ENCODE data around the gene NCAM2.
"Not testable (repeated sequence)": the region's sequence is repeated elsewhere in the genome, so short reads cannot be mapped to it uniquely, and the experiment has no call there.

NCAM2 gene

GRCh38 chr21:21103692-21104091 lies 105.5 kb downstream of the NCAM2 start:
- no peak for DNase-seq (ENCODE audit: low spot score)

GRCh38 chr21:21109736-21110135 lies 111.5 kb downstream of the NCAM2 start:
- DNase-seq (ENCODE audit: low spot score) = no peak

GRCh38 chr21:21111309-21111920 lies 113.2 kb downstream of the NCAM2 start:
- no peak for DNase-seq (ENCODE audit: low spot score)

GRCh38 chr21:21114461-21114860 lies 116.3 kb downstream of the NCAM2 start:
- DNase-seq (ENCODE audit: low spot score) = no peak

GRCh38 chr21:21119091-21119490 lies 120.9 kb downstream of the NCAM2 start:
- DNase-seq (ENCODE audit: low spot score) = no peak

GRCh38 chr21:21122680-21123079 lies 124.5 kb downstream of the NCAM2 start:
- DNase-seq (ENCODE audit: low spot score) = no peak

DNA sequence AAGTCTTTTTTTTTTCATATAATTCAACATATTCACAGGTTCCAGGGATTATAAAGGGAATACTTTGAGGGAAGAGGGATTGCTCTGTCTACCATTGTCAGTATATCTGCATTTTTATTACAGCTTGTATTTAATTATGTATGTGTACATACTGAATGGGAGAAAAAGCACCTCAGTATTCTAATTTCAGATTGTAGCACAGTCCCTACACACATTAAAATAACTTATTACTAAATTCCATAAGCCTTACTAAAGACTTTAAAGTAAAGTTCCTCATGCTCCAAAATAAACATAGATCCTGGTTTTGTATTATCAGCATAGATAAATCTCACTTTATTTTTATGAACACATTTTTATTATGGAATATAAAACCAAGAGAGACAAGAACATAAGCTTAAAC lies 134.2 kb downstream of the NCAM2 start:
- no peak for DNase-seq (ENCODE audit: low spot score)

GRCh38 chr21:21137986-21138385 lies 139.8 kb downstream of the NCAM2 start:
- DNase-seq (ENCODE audit: low spot score) = no peak

- DNase-seq (ENCODE audit: low spot score) = no peak
Observed at GRCh38 chr21:21146587-21147373, 148.6 kb downstream of the NCAM2 start.

- no peak for DNase-seq (ENCODE audit: low spot score)
Observed at GRCh38 chr21:21147374-21147745, 149.2 kb downstream of the NCAM2 start.

GRCh38 chr21:21148009-21148408 lies 149.8 kb downstream of the NCAM2 start:
- DNase-seq (ENCODE audit: low spot score) = no peak

GRCh38 chr21:21148514-21148913 lies 150.3 kb downstream of the NCAM2 start:
- no peak for DNase-seq (ENCODE audit: low spot score)

GRCh38 chr21:21149445-21149844 lies 151.2 kb downstream of the NCAM2 start:
- DNase-seq (ENCODE audit: low spot score) = not testable (repeated sequence)

- DNase-seq (ENCODE audit: low spot score) = no peak
Observed at GRCh38 chr21:21151231-21151630, 153.0 kb downstream of the NCAM2 start.

DNA sequence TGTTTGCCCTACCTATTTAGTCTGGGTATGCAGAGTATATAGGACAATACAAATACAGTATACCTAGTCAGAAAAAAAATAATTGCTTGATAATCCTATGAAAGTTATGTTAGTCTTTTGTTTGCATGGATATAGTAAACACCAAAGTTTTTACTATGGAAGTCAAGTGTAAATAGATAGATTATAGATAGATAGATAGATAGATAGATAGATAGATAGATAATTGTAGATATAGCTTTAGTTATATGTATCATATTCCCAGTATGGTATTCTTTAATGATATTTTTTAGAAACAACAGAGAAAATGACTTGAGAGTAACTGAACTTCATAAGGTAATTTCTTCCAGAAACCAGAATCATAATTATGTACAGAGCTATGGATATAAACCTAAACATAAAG lies 158.2 kb downstream of the NCAM2 start:
- no peak for DNase-seq (ENCODE audit: low spot score)

DNA sequence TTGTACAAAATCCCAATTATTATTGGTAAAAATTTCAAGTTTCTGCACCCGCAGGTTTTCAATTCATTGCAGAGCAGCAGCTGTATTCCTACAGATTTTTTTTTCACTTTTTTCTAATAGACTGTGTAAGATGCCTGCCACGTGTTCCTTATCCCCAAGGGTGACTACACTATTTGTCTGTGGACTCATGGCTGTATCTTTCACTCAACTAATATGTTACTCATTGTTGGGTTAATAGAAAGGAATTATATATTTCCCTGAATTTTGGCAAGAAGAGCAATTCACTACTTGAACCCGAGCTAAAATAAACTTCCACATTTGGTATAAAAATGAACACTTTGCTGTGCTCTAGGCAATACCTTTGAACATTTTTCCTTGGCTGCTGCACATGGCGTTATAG lies 158.7 kb downstream of the NCAM2 start:
- no peak for DNase-seq (ENCODE audit: low spot score)

DNA sequence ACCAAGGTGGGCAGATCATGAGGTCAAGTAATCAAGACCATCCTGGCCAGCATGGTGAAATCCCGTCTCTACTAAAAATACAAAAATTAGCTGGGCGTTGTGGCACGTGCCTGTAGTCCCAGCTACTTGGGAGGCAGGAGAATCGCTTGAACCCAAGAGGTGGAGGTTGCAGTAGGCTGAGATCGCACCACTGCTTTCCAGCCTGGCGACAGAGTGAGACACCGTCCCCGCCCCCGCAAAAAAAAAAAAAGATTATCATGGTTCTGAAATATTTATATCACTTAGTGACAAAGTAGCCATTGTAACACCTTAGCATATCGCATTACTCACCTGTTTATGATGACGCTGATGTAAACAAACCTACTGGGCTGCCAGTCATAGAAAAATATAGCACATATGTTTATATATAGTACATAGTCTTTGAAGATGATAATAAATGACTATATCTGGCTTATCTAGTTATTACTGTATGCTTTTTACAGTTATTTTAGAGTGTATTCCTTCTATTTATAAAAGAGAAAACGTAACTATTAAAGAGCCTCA lies 160.2 kb downstream of the NCAM2 start:
- DNase-seq (ENCODE audit: low spot score) = no peak

- DNase-seq (ENCODE audit: low spot score) = no peak
Observed at GRCh38 chr21:21159253-21159899, 161.2 kb downstream of the NCAM2 start.

DNA sequence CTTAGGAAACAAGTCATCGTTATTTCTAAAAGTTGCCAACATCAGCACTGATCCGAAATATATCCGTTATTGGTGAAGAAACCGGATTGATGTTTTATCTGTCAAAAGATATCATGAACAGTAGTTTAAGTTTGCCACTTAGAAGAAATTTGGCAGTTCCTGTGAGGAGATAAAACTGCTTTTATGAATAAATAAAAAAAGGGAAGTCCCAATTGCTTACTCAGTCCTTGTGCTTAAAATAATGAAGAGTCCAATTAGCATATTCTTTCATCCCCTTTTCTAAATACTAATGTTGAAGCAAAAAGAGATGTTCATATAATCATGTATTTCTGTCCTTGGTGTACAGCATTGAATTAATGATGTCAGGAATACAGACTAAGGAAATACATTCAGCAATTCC lies 164.6 kb downstream of the NCAM2 start:
- DNase-seq (ENCODE audit: low spot score) = no peak

- peak; percentile 58 for DNase-seq (ENCODE audit: low spot score)
Observed at GRCh38 chr21:21163904-21164303, 165.7 kb downstream of the NCAM2 start.

DNA sequence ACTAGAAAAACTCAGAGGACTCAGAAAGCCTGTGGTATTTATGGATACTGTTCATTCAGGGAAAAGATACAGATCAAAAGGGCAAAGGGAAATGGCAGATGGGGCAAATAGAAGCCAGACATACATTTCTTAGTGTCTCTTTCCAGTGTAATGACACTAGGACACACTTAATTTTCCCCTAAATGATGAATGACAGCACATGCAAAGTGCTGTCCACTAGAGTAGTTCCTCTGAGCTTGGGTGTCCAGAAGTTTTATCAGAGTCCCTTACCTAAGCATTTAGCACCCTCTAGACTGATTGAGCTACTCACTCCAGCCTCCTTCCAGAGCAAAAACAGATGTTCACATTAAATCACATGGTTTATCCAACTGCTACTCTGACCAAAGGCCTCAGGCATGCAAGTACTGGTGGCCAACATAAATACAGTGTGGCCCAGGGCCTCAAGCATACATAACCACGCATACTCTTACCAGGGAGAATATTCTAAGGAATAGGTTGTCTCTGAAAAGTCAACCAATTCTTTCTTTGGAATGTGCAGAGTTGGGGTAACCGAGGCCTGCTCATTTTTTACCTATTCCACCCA lies 166.9 kb downstream of the NCAM2 start:
- DNase-seq (ENCODE audit: low spot score) = no peak

DNA sequence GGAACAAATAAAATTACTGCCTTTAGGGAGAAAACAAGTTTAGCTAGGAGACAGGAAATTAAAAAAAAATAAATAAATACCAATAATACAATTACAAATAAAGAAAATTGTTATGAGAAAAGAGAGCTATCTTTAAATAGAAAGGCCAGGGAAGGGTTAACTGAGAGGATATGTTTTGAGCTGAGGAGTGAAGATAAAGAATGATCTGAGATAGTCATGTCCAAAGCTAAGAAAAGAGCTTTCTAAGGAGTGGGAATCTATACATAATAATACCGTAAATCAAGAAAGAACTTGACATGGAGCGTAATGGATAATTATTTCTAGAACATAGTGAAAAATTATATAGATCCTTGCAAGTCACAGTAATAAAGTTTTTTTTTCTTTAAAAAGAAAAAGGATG lies 176.5 kb downstream of the NCAM2 start:
- DNase-seq (ENCODE audit: low spot score) = no peak
